Thyroid gland (tissue), 4 donors: Measurements from ENCODE around the gene RAB11FIP4. TPM values are rescaled to one million over a fixed set of nuclear protein-coding genes. Genes with fewer than 3 reads are reported as not detected.

Experiments
- DNase-seq, 2 donors: peaks; one replicate each; pipeline ENCODE4 v3.0.0-alpha.2; 2019
- H3K27ac ChIP-seq, 3 donors: fragments of 200-600 bp; sonication (generic); 1 replicate in 2 of 3; 2 replicates in 1 of 3; pipeline ENCODE4 v1.5.1; 2016 to 2019; ENCODE audit warnings: mild to moderate bottlenecking in 1 of 3, moderate library complexity in 1 of 3
- H3K27me3 ChIP-seq: fragments of 200-600 bp; sonication (generic); one replicate; pipeline ENCODE4 v1.5.1; 2019
- H3K36me3 ChIP-seq, 2 donors: fragments of 200-600 bp; sonication (generic); one replicate each; pipeline ENCODE4 v1.5.1; 2016 to 2019
- H3K4me1 ChIP-seq, 2 donors: fragments of 200-600 bp; sonication (generic); one replicate each; pipeline ENCODE4 v1.5.1; 2017 to 2019
- H3K4me3 ChIP-seq, 3 donors: fragments of 200-600 bp; sonication (generic); replicated peaks in 1 of 3; 1 replicate in 2 of 3; 2 replicates in 1 of 3; pipeline ENCODE4 v1.5.1; 2016; ENCODE audit warnings: mild to moderate bottlenecking in 1 of 3
- H3K9me3 ChIP-seq: fragments of 200-600 bp; sonication (generic); one replicate; pipeline ENCODE4 v1.5.1; 2017
- POLR2A ChIP-seq, 2 donors: fragments of 450-650 bp; IDR thresholded peaks; one replicate each; pipeline ENCODE4 v1.6.1; 2017; ENCODE audit warnings: antibody characterized with exemption in 2 of 2, mild to moderate bottlenecking in 2 of 2, moderate library complexity in 1 of 2
- WGBS, 2 donors: methylation state at CpG; one replicate each; pipeline ENCODE4 v1.1.5; 2017; 5-methylcytosine and 5-hydroxymethylcytosine counted together
- intact Hi-C: fragments of 100-400 bp; cut with DNase I; formaldehyde crosslinking; loops from one replicate; pipeline ENCODE4 v1.15.1; 2023
- total RNA-seq, 4 donors: library from RNA; depleted of rRNA; stranded (reverse); fragments of >200 nt; gene quantifications; one replicate each; pipeline ENCODE4 v1.2.3, GENCODE V29; 2016
- TF ChIP-seq, protein P1 (sequence below), 6 experiments: fragments of 200-600 bp in 3 of 6; fragments of 450-650 bp in 3 of 6; sonication (generic) in 3 of 6; IDR thresholded peaks; one replicate each; pipeline ENCODE4 v1.5.1; 2016 to 2019; ENCODE audit warnings: antibody characterized with exemption in 6 of 6, mild to moderate bottlenecking in 2 of 6, inconsistent platforms in 1 of 6, moderate library complexity in 1 of 6

Gene RAB11FIP4
- total RNA-seq, 4 donors from 2014 or later = 21.1 to 44.5 (median 24.9) TPM

GRCh38 chr17:31415004-31415454 is 23.6 kb downstream of the RAB11FIP4 start:
- H3K36me3 ChIP-seq = no peaks in the 10 kb centered on the region
- H3K27ac ChIP-seq = no peak overlapping the region
- no peak overlapping the region for H3K4me3 ChIP-seq
- WGBS, 2 donors = 62 to 68% methylated on average over 7 of the region's 7 CpGs
- DNase-seq = no peak
- H3K4me1 ChIP-seq = no peaks in the 10 kb centered on the region
- H3K9me3 ChIP-seq = no peaks in the 10 kb centered on the region
- intact Hi-C loops = no loop called here
- TF ChIP-seq POLR2A (IDR thresholded peaks at IDR 0.05) = no peak
- H3K27me3 ChIP-seq = no peaks in the 10 kb centered on the region

DNA sequence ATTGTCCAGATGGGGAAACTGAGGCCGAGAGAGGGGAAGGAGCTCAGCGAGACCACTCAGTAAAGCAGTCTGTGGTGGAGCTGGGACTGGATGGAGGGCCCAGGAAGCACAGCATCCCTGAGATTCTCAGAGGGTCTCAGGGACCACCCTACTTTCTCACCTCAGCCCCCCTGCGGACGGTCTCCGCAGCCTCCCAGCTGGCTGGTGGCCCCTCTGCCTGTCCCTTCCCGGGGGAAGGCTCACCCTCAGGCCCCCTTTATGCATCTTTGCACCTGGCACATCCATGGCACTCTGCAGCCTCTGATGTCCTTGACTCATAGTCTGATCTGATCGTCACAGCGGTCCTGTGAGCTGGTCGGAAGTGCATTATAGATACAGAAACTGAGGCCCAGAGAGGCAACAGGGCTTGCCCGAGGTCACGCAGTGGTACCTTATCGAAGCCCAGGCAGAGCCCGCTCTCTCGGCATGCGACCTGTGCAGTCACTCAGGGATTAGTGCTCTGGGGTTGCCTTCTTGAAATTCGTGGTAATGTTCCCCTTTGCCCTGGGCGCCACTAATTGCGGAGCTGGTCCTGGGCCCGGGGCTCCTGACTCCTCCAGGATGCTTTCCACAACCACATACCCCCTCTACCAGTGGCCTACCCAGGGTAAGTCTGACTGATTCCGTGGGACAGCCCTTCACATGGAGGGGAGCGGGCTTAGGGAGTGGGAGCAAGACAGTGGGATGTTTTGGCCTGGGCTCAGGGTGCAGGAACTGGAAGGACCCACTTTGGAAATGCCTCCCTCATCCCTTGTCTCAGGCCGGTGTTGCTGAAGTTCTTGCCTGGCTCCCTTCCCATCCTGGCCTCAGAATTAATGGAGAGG is 24.4 kb downstream of the RAB11FIP4 start:
- DNase-seq = no peak
- TF ChIP-seq, protein P1, sequence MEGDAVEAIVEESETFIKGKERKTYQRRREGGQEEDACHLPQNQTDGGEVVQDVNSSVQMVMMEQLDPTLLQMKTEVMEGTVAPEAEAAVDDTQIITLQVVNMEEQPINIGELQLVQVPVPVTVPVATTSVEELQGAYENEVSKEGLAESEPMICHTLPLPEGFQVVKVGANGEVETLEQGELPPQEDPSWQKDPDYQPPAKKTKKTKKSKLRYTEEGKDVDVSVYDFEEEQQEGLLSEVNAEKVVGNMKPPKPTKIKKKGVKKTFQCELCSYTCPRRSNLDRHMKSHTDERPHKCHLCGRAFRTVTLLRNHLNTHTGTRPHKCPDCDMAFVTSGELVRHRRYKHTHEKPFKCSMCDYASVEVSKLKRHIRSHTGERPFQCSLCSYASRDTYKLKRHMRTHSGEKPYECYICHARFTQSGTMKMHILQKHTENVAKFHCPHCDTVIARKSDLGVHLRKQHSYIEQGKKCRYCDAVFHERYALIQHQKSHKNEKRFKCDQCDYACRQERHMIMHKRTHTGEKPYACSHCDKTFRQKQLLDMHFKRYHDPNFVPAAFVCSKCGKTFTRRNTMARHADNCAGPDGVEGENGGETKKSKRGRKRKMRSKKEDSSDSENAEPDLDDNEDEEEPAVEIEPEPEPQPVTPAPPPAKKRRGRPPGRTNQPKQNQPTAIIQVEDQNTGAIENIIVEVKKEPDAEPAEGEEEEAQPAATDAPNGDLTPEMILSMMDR (IDR thresholded peaks at IDR 0.05) = no peak
- TF ChIP-seq POLR2A (IDR thresholded peaks at IDR 0.05) = no peak
- intact Hi-C loops = no loop called here
- Histone ChIP-seq H3K36me3 (no peaks in the 10 kb centered on the region), H3K9me3 (no peaks in the 10 kb centered on the region), H3K4me1 (no peaks in the 10 kb centered on the region), H3K27me3 (no peaks in the 10 kb centered on the region), H3K4me3 (no peak overlapping the region), H3K27ac (no peak overlapping the region)
- 86 to 91% methylated on average over 16 to 21 of the region's 22 CpGs for WGBS, 2 donors

- H3K9me3 ChIP-seq = no peaks in the 10 kb centered on the region
- no peak for DNase-seq
- intact Hi-C loops = no loop called here
- 49 to 54% methylated on average over 9 to 10 of the region's 10 CpGs for WGBS, 2 donors
- H3K4me1 ChIP-seq = no peaks in the 10 kb centered on the region
- H3K4me3 ChIP-seq = no peak overlapping the region
- no peak for TF ChIP-seq POLR2A (IDR thresholded peaks at IDR 0.05)
- H3K27ac ChIP-seq = no peak overlapping the region
- H3K27me3 ChIP-seq = no peaks in the 10 kb centered on the region
- H3K36me3 ChIP-seq = no peaks in the 10 kb centered on the region
Measured at GRCh38 chr17:31416503-31416923, 25.0 kb downstream of the RAB11FIP4 start.

- DNase-seq = no peak
- WGBS, 2 donors = 80 to 82% methylated on average over 10 of the region's 10 CpGs
- Histone ChIP-seq H3K9me3 (no peaks in the 10 kb centered on the region), H3K27ac (no peak overlapping the region), H3K4me1 (no peaks in the 10 kb centered on the region), H3K27me3 (no peaks in the 10 kb centered on the region), H3K36me3 (no peaks in the 10 kb centered on the region), H3K4me3 (no peak overlapping the region)
- TF ChIP-seq, protein P1 (IDR thresholded peaks at IDR 0.05) = no peak
- TF ChIP-seq POLR2A (IDR thresholded peaks at IDR 0.05) = no peak
- intact Hi-C loops = no loop called here
Measured at GRCh38 chr17:31417051-31417792, 25.7 kb downstream of the RAB11FIP4 start.

DNA sequence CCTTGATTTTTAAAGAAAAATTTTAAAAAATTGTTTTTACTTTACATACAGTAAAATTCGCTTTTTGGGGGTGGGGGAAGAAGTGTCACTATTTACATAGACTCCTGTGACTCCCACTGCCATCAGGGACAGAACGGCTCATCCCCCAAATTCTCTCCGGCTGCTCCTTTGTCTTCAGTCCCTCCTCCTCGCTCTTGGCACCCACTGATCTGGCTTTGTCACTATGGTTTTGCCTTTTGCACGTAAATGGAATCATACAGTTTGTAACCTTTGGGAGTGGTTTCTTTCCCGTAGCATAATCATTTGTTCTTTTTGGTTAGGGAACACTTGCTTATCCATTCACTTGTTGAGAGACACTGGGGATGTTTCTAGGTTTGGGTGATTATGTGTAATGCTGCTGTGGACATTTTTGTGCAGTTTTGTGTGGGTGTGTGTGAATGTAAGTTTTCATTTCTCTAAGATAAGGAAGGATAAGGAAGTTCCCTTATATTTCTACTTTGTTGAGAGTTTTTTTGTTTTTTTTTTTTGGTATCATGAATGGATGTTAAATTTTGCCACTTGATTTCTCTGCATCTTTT is 27.4 kb downstream of the RAB11FIP4 start:
- H3K4me1 ChIP-seq = no peaks in the 10 kb centered on the region
- no peak for TF ChIP-seq POLR2A (IDR thresholded peaks at IDR 0.05)
- TF ChIP-seq, protein P1 (IDR thresholded peaks at IDR 0.05) = no peak
- intact Hi-C loops = no loop called here
- H3K9me3 ChIP-seq = no peaks in the 10 kb centered on the region
- H3K27ac ChIP-seq = no peak overlapping the region
- no peak overlapping the region for H3K4me3 ChIP-seq
- no peaks in the 10 kb centered on the region for H3K27me3 ChIP-seq
- DNase-seq = no peak
- no peaks in the 10 kb centered on the region for H3K36me3 ChIP-seq
- WGBS, 2 donors = 42 to 43% methylated on average over 6 of the region's 6 CpGs
